Upper lobe of right lung (tissue), 1 donor: ENCODE data around the gene CHEK2. TPM values are rescaled to one million over a fixed set of nuclear protein-coding genes. Genes with fewer than 3 reads are reported as not detected.
A peak's percentile ranks its signal among the peaks of the same experiment; 100 is the strongest.

Experiments
- ATAC-seq: fragments of 200-7000 bp; cut with Tn5 transposase; one replicate; pipeline ENCODE4 v1.9.1; 2020; ENCODE audit warnings: mild to moderate bottlenecking, moderate library complexity
- DNase-seq: peaks from one replicate; pipeline ENCODE4 v3.0.0-alpha.2; 2020
- H3K27ac ChIP-seq: fragments of 200-600 bp; one replicate; pipeline ENCODE4 v1.8.0; 2022
- H3K27me3 ChIP-seq: fragments of 200-600 bp; one replicate; pipeline ENCODE4 v1.8.0; 2022; ENCODE audit warnings: mild to moderate bottlenecking
- H3K36me3 ChIP-seq: fragments of 200-600 bp; one replicate; pipeline ENCODE4 v1.8.0; 2022
- H3K4me1 ChIP-seq: fragments of 200-600 bp; one replicate; pipeline ENCODE4 v1.8.0; 2022
- H3K4me3 ChIP-seq: fragments of 200-600 bp; one replicate; pipeline ENCODE4 v1.8.0; 2022; ENCODE audit warnings: mild to moderate bottlenecking
- H3K9me3 ChIP-seq: fragments of 200-600 bp; one replicate; pipeline ENCODE4 v1.8.0; 2022
- CTCF ChIP-seq: fragments of 200-600 bp; IDR thresholded peaks from one replicate; pipeline ENCODE4 v1.8.0; 2022; ENCODE audit warnings: antibody characterized with exemption
- intact Hi-C: fragments of 100-400 bp; cut with DNase I; formaldehyde crosslinking; loops from one replicate; pipeline ENCODE4 v1.11.0; 2022
- total RNA-seq: library from RNA; stranded (reverse); fragmentation: NEBNext Ultra II Directional; extraction: Animal tissue kit (Norgen Biotek cat#: 25700); gene quantifications from one replicate; pipeline ENCODE4 v1.2.1, GENCODE V29; 2021
- donor health status: DM: no; HTN: yes; CAD: no; lungs with severe emphysema.

The CHEK2 gene
- total RNA-seq, 1 donor from 2014 or later = 9.2 TPM

DNA sequence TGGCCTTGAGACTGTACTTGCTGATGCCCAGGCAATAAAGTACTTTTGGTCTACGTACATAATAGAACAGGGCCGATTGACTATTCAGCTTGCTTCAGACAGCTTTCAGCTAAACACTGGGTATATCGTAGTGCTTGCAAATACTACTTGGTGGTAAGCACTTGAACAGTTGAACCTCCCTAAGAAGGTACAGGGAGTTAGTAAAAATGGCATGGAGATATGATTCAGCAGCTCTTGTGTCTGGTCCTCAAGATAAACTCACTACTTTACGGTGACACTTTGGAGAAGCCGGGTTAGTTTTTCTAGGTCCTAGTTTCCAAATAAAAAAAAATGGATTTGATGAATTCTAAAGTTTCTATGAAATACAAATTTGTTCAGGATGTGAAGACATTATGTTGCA is 38.2 kb upstream of the CHEK2 start:
- H3K27ac ChIP-seq = no peak overlapping the region

GRCh38 chr22:28774378-28774777 is 32.8 kb upstream of the CHEK2 start:
- DNase-seq (no peak), ATAC-seq (no peak)
- peaks cover 30% of the 10 kb centered on the region for H3K4me1 ChIP-seq
- no peak for TF ChIP-seq CTCF
- H3K9me3 ChIP-seq = no peaks in the 10 kb centered on the region
- no peak overlapping the region for H3K4me3 ChIP-seq
- no peaks in the 10 kb centered on the region for H3K27me3 ChIP-seq
- peaks cover 33% of the 10 kb centered on the region for H3K36me3 ChIP-seq
- intact Hi-C loops = no loop called here
- H3K27ac ChIP-seq = no peak overlapping the region

More for the DNA sequence above, 38.2 kb upstream of the CHEK2 start:
- TF ChIP-seq CTCF = no peak
- H3K9me3 ChIP-seq = no peaks in the 10 kb centered on the region
- intact Hi-C loops = no loop called here
- H3K4me3 ChIP-seq = no peak overlapping the region
- peaks cover 44% of the 10 kb centered on the region for H3K4me1 ChIP-seq
- DNase-seq (no peak), ATAC-seq (no peak)
- H3K27me3 ChIP-seq = no peaks in the 10 kb centered on the region
- H3K36me3 ChIP-seq = peaks cover 76% of the 10 kb centered on the region

DNA sequence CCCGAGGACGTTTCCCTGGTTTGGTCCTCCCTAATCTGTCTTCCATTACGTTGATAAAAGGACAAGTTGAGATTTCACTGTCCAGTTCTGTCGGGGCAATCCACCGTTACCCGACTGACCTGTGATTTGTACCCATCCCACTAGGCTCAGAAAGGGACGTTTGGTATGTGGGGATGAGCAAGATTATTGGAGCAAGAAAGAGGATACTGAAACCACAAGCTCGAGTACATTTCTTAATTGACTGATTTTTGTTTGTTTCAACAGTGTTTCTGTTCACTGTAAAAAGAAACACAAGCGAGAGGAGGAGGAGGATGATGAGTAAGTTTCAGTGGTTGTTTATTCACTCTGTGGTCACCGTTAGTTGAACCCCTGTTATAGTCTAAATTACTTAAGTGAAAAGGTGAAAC is 31.8 kb upstream of the CHEK2 start:
- DNase-seq (no peak), ATAC-seq (no peak)
- H3K4me3 ChIP-seq = peak overlapping the region; percentile 88
- H3K4me1 ChIP-seq = peaks cover 23% of the 10 kb centered on the region
- peak overlapping the region; percentile 95 for H3K27ac ChIP-seq
- H3K9me3 ChIP-seq = no peaks in the 10 kb centered on the region
- peaks cover 33% of the 10 kb centered on the region for H3K36me3 ChIP-seq
- TF ChIP-seq CTCF = no peak
- intact Hi-C loops = no loop called here
- no peaks in the 10 kb centered on the region for H3K27me3 ChIP-seq

- peak within 1 kb of the TSS; percentile 88 for H3K4me3 ChIP-seq
- H3K27ac ChIP-seq = peak within 1 kb of the TSS; percentile 95
- peaks cover 27% of the 10 kb centered on the region for H3K36me3 ChIP-seq
- H3K4me1 ChIP-seq = peaks cover 20% of the 10 kb centered on the region
- TF ChIP-seq CTCF = peak; percentile 22
- no peaks in the 10 kb centered on the region for H3K27me3 ChIP-seq
- intact Hi-C loops = no loop called here
- no peaks in the 10 kb centered on the region for H3K9me3 ChIP-seq
- DNase-seq (peak; percentile 98), ATAC-seq (peak; percentile 98)
Measured at GRCh38 chr22:28772633-28773460, 31.2 kb upstream of the CHEK2 start, which contains the start of gene CCDC117. Gene CCDC117, plus strand, starts transcription at chr22:28772695. Its CDS starts 155 bp downstream, at chr22:28772850.

- ATAC-seq (no peak), DNase-seq (no peak)
- Histone ChIP-seq H3K27ac (no peak overlapping the region), H3K36me3 (peaks cover 14% of the 10 kb centered on the region), H3K9me3 (no peaks in the 10 kb centered on the region), H3K4me3 (no peak overlapping the region), H3K4me1 (peaks cover 20% of the 10 kb centered on the region), H3K27me3 (no peaks in the 10 kb centered on the region)
- intact Hi-C loops = no loop called here
- no peak for TF ChIP-seq CTCF
Measured at GRCh38 chr22:28771195-28771791, 29.7 kb upstream of the CHEK2 start.
